ENCODE results near the gene FARSB. TPM values are rescaled to one million over a fixed set of nuclear protein-coding genes. Genes with fewer than 3 reads are reported as not detected.

FARSB gene
- total RNA-seq, 4 donors from 2014 or later: 11.1 to 14.3 (median 13.0) TPM

GRCh38 chr2:222575618-222576017 is 80.3 kb downstream of the FARSB start:
- Histone ChIP-seq H3K9me3 (no peaks in the 10 kb centered on the region), H3K27ac (no peak overlapping the region), H3K4me1 (peaks cover 11 to 88% (median 14%) of the 10 kb centered on the region in 3 donors), H3K27me3 (no peaks in the 10 kb centered on the region), H3K36me3 (peaks cover 0 to 8% of the 10 kb centered on the region in 2 donors), H3K4me3 (no peak overlapping the region)
- WGBS, 2 donors (ENCODE audit: low coverage in 1 of 2): 85 to 91% methylated on average over 2 of the region's 2 CpGs
- ATAC-seq: no peak
- TF ChIP-seq EP300 (IDR thresholded peaks at IDR 0.05) (no peak), POLR2A (IDR thresholded peaks at IDR 0.05) (no peak), POLR2AphosphoS5 (IDR thresholded peaks at IDR 0.05) (no peak), CTCF (IDR thresholded peaks at IDR 0.05) (no peak)

- peaks cover 11 to 89% (median 14%) of the 10 kb centered on the region in 3 donors for H3K4me1 ChIP-seq
- H3K27me3 ChIP-seq: no peaks in the 10 kb centered on the region
- no peaks in the 10 kb centered on the region for H3K9me3 ChIP-seq
- ATAC-seq: peak; percentile 68
- WGBS, 2 donors (ENCODE audit: low coverage in 1 of 2): 11 to 28% methylated on average over 1 of the region's 1 CpG
- H3K27ac ChIP-seq: peak overlapping the region; percentile 45 to 73 (median 64)
- no peak overlapping the region for H3K4me3 ChIP-seq
- H3K36me3 ChIP-seq: peaks cover 0 to 12% of the 10 kb centered on the region in 2 donors
- TF ChIP-seq POLR2AphosphoS5 (IDR thresholded peaks at IDR 0.05) (peak; percentile 86), CTCF (IDR thresholded peaks at IDR 0.05) (no peak)
These were observed 83.1 kb downstream of the FARSB start for GRCh38 chr2:222572751-222573174.

DNA sequence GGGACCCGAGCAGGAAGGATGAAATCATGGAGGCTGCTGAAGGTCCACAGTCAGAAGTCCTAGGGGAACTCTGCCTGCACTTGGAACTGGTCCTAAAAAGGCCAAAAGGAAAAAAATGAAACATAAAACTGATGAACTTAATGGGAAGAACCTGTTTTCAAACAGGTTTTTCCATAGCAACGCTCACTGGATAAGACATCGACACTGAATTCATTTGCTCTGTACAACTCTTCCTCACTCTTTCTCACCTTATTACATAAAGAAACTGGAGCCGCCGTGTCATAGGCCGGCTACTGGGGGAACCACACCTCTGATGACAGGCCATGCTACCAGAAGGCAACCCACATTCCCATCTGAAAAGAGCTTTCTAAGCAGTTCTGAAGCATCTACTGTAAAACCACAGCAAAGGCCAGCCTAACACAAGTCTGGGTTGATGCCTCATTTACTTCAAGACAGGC is 83.6 kb downstream of the FARSB start:
- peaks cover 11 to 84% (median 14%) of the 10 kb centered on the region in 3 donors for H3K4me1 ChIP-seq
- no peak for TF ChIP-seq POLR2AphosphoS5 (IDR thresholded peaks at IDR 0.05)
- TF ChIP-seq EP300 (IDR thresholded peaks at IDR 0.05): no peak
- TF ChIP-seq POLR2A (IDR thresholded peaks at IDR 0.05): no peak
- H3K27me3 ChIP-seq: no peaks in the 10 kb centered on the region
- peak; percentile 11 for ATAC-seq
- WGBS, 2 donors (ENCODE audit: low coverage in 1 of 2): 75 to 77% methylated on average over 2 to 6 of the region's 6 CpGs
- H3K27ac ChIP-seq: peak overlapping the region; percentile 45 to 73 (median 64)
- peaks cover 0 to 12% of the 10 kb centered on the region in 2 donors for H3K36me3 ChIP-seq
- no peaks in the 10 kb centered on the region for H3K9me3 ChIP-seq
- H3K4me3 ChIP-seq: no peak overlapping the region

DNA sequence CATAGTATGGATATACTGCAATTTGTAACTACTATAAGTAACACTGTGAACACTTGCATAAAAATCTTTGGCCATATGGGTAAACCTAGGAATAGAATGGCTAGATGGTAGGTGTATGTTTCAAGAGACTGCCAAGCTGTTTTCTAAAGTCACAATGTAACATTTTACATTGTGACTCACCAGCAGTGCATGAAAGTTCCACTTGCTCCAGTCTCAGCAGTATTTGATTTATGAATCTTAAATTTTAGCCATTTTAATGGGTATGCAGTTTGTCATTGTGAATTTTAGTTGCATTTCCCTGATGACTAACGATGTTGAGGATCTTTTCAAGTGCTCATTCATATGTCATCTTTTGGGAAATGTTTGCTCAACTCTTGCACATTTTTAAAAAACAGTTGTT is 86.1 kb downstream of the FARSB start:
- Histone ChIP-seq H3K4me1 (peaks cover 11 to 61% (median 14%) of the 10 kb centered on the region in 3 donors), H3K36me3 (peaks cover 0 to 18% of the 10 kb centered on the region in 2 donors), H3K9me3 (no peaks in the 10 kb centered on the region), H3K4me3 (no peak overlapping the region), H3K27me3 (no peaks in the 10 kb centered on the region), H3K27ac (peak overlapping the region in 1 of 4 donors; percentile 10)
- no peak for TF ChIP-seq EP300 (IDR thresholded peaks at IDR 0.05)
- no peak for TF ChIP-seq CTCF (IDR thresholded peaks at IDR 0.05)
- TF ChIP-seq POLR2AphosphoS5 (IDR thresholded peaks at IDR 0.05): peak; percentile 65
- no peak for TF ChIP-seq POLR2A (IDR thresholded peaks at IDR 0.05)
- 21 to 44% methylated on average over 1 of the region's 1 CpG for WGBS, 2 donors (ENCODE audit: low coverage in 1 of 2)
- no peak for ATAC-seq

DNA sequence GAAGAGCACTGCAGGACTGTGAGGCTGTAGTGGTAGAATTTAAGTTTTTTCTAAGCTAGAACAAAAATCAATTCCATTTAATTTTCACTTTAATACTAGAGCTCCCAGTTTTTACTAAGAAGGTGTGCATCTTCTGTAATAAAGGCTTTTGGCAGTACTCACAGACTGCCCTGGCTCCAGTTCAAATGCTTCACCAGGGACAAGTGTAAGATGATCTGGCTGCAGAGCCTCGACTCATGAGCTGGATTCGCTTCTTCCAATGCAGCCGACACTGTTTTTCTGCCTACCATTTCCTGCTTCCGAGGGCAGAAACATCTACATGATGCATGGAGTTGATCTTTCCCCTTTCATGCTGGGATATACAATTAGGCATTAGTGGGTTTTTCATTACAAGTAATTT is 87.0 kb downstream of the FARSB start:
- Histone ChIP-seq H3K27me3 (no peaks in the 10 kb centered on the region), H3K36me3 (peaks cover 0 to 18% of the 10 kb centered on the region in 2 donors), H3K9me3 (no peaks in the 10 kb centered on the region), H3K27ac (peak overlapping the region in 1 of 4 donors; percentile 10), H3K4me3 (no peak overlapping the region), H3K4me1 (peaks cover 11 to 51% (median 14%) of the 10 kb centered on the region in 3 donors)
- 11 to 41% methylated on average over 3 to 4 of the region's 4 CpGs for WGBS, 2 donors (ENCODE audit: low coverage in 1 of 2)
- no peak for TF ChIP-seq POLR2AphosphoS5 (IDR thresholded peaks at IDR 0.05)
- no peak for TF ChIP-seq EP300 (IDR thresholded peaks at IDR 0.05)
- no peak for TF ChIP-seq POLR2A (IDR thresholded peaks at IDR 0.05)
- no peak for TF ChIP-seq CTCF (IDR thresholded peaks at IDR 0.05)
- ATAC-seq: no peak

Measured in gastroesophageal sphincter (tissue), 4 donors.